OCI-LY1 (cell line): ENCODE measurements around the gene PRSS50.

Experiments
- EZH2 ChIP-seq: fragments of 200-600 bp; sonication (generic), shearing (Covaris generic); IDR thresholded peaks from 2 replicates; pipeline ENCODE4 v1.8.0; 2017; ENCODE audit warnings: borderline replicate concordance, mixed run types, mild to moderate bottlenecking, antibody characterized with exemption, low read length, moderate library complexity, mixed read lengths
- TF ChIP-seq, protein P1 (sequence below): fragments of 200-600 bp; sonication (generic), shearing (Covaris generic); IDR thresholded peaks from 2 replicates; pipeline ENCODE4 v1.5.1; 2017; ENCODE audit warnings: mild to moderate bottlenecking, antibody characterized with exemption, low read length, moderate library complexity, mixed read lengths

DNA sequence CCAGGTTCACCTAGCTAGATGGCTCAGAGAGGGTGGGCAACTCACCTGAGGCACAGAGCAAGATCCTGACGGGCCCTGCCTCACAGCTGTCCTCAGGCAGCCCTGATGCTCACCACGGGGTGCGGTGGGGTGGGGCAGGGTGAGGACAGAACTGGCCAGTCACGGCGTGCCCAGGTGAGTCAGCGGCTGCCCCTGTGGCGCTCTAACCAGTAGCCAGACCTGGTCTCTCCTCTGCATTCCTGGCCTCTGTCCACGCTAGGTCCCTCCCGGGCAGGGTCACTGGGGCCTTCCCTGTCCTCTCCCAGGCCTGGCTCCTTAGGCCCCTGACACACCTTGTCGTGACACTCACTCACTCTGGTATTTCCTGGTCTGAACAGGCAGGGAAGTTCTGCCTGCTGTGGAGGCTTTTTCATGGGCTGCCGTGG is 25.1 kb downstream of the PRSS50 start:
- TF ChIP-seq, protein P1, sequence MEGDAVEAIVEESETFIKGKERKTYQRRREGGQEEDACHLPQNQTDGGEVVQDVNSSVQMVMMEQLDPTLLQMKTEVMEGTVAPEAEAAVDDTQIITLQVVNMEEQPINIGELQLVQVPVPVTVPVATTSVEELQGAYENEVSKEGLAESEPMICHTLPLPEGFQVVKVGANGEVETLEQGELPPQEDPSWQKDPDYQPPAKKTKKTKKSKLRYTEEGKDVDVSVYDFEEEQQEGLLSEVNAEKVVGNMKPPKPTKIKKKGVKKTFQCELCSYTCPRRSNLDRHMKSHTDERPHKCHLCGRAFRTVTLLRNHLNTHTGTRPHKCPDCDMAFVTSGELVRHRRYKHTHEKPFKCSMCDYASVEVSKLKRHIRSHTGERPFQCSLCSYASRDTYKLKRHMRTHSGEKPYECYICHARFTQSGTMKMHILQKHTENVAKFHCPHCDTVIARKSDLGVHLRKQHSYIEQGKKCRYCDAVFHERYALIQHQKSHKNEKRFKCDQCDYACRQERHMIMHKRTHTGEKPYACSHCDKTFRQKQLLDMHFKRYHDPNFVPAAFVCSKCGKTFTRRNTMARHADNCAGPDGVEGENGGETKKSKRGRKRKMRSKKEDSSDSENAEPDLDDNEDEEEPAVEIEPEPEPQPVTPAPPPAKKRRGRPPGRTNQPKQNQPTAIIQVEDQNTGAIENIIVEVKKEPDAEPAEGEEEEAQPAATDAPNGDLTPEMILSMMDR: no peak
- no peak for TF ChIP-seq EZH2
